Common myeloid progenitor, CD34-positive (primary cell): ENCODE results near the gene ORMDL3.

Source experiments
- CTCF ChIA-PET: fragments of 350-600 bp; sonication (Branson Sonifier 250); formaldehyde crosslinking; loops from one replicate; lab custom pipeline; 2021; ENCODE audit warnings: antibody characterized with exemption; lab: Charles Lee
- POLR2A ChIA-PET: fragments of 350-600 bp; sonication (Branson Sonifier 250); formaldehyde crosslinking; loops from one replicate; lab custom pipeline; 2021; ENCODE audit warnings: antibody characterized with exemption; lab: Charles Lee
- DNase-seq, 3 donors: peaks; one replicate each; pipeline versions ENCODE4 v3.0.0 to v3.0.0-alpha.2; 2013
- H3K27ac ChIP-seq, 2 experiments: 1 replicate in 1 of 2; 2 replicates in 1 of 2; pipeline ENCODE4 v1.7.0; 2013; ENCODE audit warnings: inconsistent platforms in 2 of 2, low read length in 2 of 2, mild to moderate bottlenecking in 2 of 2, low read depth in 1 of 2, moderate library complexity in 1 of 2; ENCODE audit not compliant: severe bottlenecking in 2 of 2, insufficient read depth in 1 of 2, poor library complexity in 1 of 2
- H3K27me3 ChIP-seq, 5 experiments: replicated peaks in 2 of 5; 1 replicate in 3 of 5; 2 replicates in 2 of 5; pipeline versions ENCODE4 v1.6.1 to v1.7.0; 2013; ENCODE audit warnings: low read length in 4 of 5, mild to moderate bottlenecking in 2 of 5, moderate library complexity in 2 of 5, inconsistent platforms in 1 of 5; ENCODE audit not compliant: insufficient read depth in 5 of 5, control insufficient read depth in 4 of 5
- H3K36me3 ChIP-seq, 4 experiments: 1 replicate in 2 of 4; 2 replicates in 2 of 4; pipeline versions ENCODE4 v1.6.1 to v1.7.0; 2013; ENCODE audit warnings: low read length in 3 of 4, control low read depth in 1 of 4, mild to moderate bottlenecking in 1 of 4; ENCODE audit not compliant: control insufficient read depth in 4 of 4, insufficient read depth in 4 of 4
- H3K4me1 ChIP-seq, 4 experiments: 1 replicate in 3 of 4; 2 replicates in 1 of 4; pipeline versions ENCODE4 v1.6.1 to v1.7.1; 2013; ENCODE audit warnings: low read length in 3 of 4, mild to moderate bottlenecking in 3 of 4, control low read depth in 1 of 4, inconsistent platforms in 1 of 4, moderate library complexity in 1 of 4; ENCODE audit not compliant: control insufficient read depth in 4 of 4, insufficient read depth in 4 of 4; ENCODE audit errors: control extremely low read depth in 1 of 4
- H3K4me3 ChIP-seq, 7 experiments: 1 replicate in 4 of 7; 2 replicates in 3 of 7; pipeline versions ENCODE4 v1.5.1 to v1.7.0; 2013; ENCODE audit warnings: mild to moderate bottlenecking in 7 of 7, low read length in 6 of 7, moderate library complexity in 6 of 7, inconsistent platforms in 2 of 7, low read depth in 2 of 7, control low read depth in 1 of 7; ENCODE audit not compliant: insufficient read depth in 4 of 7, control insufficient read depth in 1 of 7; ENCODE audit errors: extremely low read depth in 1 of 7
- H3K9me3 ChIP-seq, 5 experiments: 1 replicate in 4 of 5; 2 replicates in 1 of 5; pipeline versions ENCODE4 v1.6.1 to v1.7.1; 2013; ENCODE audit warnings: low read length in 4 of 5, mild to moderate bottlenecking in 2 of 5, inconsistent platforms in 1 of 5, low read depth in 1 of 5, moderate library complexity in 1 of 5; ENCODE audit not compliant: control insufficient read depth in 4 of 5, insufficient read depth in 2 of 5; ENCODE audit errors: control extremely low read depth in 1 of 5
- WGBS: methylation state at CpG from one replicate; pipeline ENCODE4 v1.1.5; 2013; ENCODE audit not compliant: insufficient coverage; 5-methylcytosine and 5-hydroxymethylcytosine counted together

ORMDL3 gene

GRCh38 chr17:39962642-39963220 lies 35.3 kb upstream of the ORMDL3 start, which contains the start of gene GSDMA:
Gene GSDMA, plus strand, starts transcription at chr17:39963004. Its CDS starts 2,684 bp downstream, at chr17:39965688.
- POLR2A ChIA-PET: no interaction called here
- peaks cover 0 to 14% (median 3%) of the 10 kb centered on the region in 4 experiments for H3K4me1 ChIP-seq
- H3K36me3 ChIP-seq: no peaks in the 10 kb centered on the region
- DNase-seq: no peak
- WGBS: 92% methylated on average over 2 of the region's 6 CpGs
- no peaks in the 10 kb centered on the region for H3K27me3 ChIP-seq
- no peak within 1 kb of the TSS for H3K27ac ChIP-seq
- H3K9me3 ChIP-seq: no peaks in the 10 kb centered on the region
- H3K4me3 ChIP-seq: no peak within 1 kb of the TSS
- CTCF ChIA-PET: interaction anchor here (1.0 to 14.2 kb wide), 3 partner anchors 8 to 23 kb away, joined by 3 to 197 read pairs (median 4); partner anchors contain the start of gene PSMD3

GRCh38 chr17:39960524-39961041 lies 33.2 kb upstream of the ORMDL3 start:
- no peaks in the 10 kb centered on the region for H3K9me3 ChIP-seq
- no peaks in the 10 kb centered on the region for H3K27me3 ChIP-seq
- CTCF ChIA-PET: interaction anchor here (0.6 to 14.2 kb wide), 3 partner anchors 9 to 164 kb away, joined by 3 to 197 read pairs (median 3); partner anchors contain the start of gene PSMD3
- H3K4me3 ChIP-seq: no peak overlapping the region
- DNase-seq: no peak
- H3K36me3 ChIP-seq: no peaks in the 10 kb centered on the region
- H3K27ac ChIP-seq: no peak overlapping the region
- 93% methylated on average over 6 of the region's 8 CpGs for WGBS
- POLR2A ChIA-PET: interaction anchor here (0.5 kb wide), 1 partner anchor 15 kb away, joined by 7 read pairs; no protein-coding TSS in a partner anchor
- peaks cover 0 to 6% (median 3%) of the 10 kb centered on the region in 4 experiments for H3K4me1 ChIP-seq

DNA sequence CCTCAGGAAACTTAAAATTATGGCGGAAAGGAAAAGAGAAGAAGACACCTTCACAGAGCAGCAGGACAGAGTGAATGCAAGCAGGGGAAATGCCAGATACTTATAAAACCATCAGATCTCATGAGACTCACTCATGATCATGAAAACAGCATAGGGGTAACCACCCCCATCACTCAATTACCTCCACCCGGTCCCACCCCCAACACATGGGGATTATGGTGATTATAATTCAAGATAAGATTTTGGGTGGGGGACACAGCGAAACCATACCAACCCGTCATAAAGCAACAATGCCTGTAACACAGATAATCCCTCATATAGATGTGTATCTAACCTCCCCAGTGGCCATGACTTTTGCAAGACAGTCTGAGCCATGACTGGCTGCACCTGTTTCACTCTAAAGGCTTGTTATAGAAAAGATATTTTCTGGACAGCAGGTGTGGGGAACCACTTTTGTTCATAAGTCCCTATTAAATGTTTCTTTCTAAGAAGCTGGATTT lies 28.4 kb upstream of the ORMDL3 start:
- WGBS: no CpG with 5 or more reads among the region's 4 CpGs
- ChIA-PET CTCF (interaction anchor here (2.5 to 14.2 kb wide), 2 partner anchors 16 to 22 kb away, joined by 8 to 197 read pairs; partner anchors contain the start of gene PSMD3), POLR2A (no interaction called here)
- peaks cover 0 to 17% (median 11%) of the 10 kb centered on the region in 4 experiments for H3K4me1 ChIP-seq
- H3K27me3 ChIP-seq: no peaks in the 10 kb centered on the region
- H3K4me3 ChIP-seq: no peak overlapping the region
- H3K36me3 ChIP-seq: no peaks in the 10 kb centered on the region
- no peaks in the 10 kb centered on the region for H3K9me3 ChIP-seq
- no peak overlapping the region for H3K27ac ChIP-seq
- no peak for DNase-seq

DNA sequence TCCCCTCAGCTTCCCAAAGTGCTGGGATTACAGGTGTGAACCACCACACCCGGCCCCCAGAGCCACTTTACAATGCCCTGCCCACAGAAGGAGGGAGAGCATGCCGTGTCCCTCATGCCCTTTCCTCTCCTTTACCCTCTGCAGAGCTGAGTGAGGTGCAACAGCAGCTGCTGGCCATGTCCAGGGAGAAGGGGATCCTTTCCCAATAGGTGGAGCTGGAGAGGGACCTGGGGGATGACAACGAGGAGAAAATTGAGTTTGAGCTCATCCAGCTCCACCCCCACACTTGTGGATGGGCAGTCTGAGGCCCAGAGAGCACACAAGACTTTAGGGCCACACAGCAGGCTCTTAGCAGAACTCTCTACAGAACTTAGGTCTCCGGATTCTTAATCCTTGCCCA lies 27.5 kb upstream of the ORMDL3 start:
- H3K27ac ChIP-seq: no peak overlapping the region
- no peak overlapping the region for H3K4me3 ChIP-seq
- H3K36me3 ChIP-seq: no peaks in the 10 kb centered on the region
- no peaks in the 10 kb centered on the region for H3K9me3 ChIP-seq
- ChIA-PET POLR2A (no interaction called here), CTCF (interaction anchor here (0.9 to 14.2 kb wide), 4 partner anchors 11 to 82 kb away, joined by 4 to 197 read pairs (median 7); partner anchors contain the start of gene PSMD3)
- peaks cover 0 to 17% (median 15%) of the 10 kb centered on the region in 4 experiments for H3K4me1 ChIP-seq
- no peaks in the 10 kb centered on the region for H3K27me3 ChIP-seq
- DNase-seq: no peak
- 86% methylated on average over 2 of the region's 4 CpGs for WGBS

DNA sequence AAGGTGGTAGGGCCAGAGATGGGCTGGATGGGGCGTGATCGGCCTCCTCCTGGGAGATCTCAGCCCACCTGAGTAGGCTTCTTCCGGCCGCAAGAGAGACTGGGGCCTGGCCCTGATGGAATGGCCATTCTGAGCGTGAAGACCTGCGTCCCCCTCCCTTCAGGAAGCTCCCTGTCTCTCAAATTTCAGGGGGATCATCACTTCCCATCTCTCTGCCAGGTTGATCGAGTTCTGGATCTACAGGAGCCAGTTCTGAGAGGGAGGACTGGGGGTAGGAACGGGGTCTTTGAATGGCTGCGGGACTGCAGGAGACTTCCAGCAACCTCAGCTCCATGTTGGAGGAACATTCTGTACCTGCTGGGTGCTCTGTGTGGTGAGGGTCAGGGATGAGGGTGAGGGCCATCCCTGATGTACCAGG lies 26.1 kb upstream of the ORMDL3 start:
- 41% methylated on average over 5 of the region's 9 CpGs for WGBS
- ChIA-PET POLR2A (interaction anchor here (0.9 to 1.5 kb wide), 2 partner anchors 27 to 28 kb away, joined by 3 to 4 read pairs; partner anchors contain the start of gene PSMD3), CTCF (interaction anchor here (0.6 to 14.2 kb wide), 4 partner anchors 13 to 80 kb away, joined by 4 to 197 read pairs (median 6); partner anchors contain the start of gene PSMD3)
- H3K27ac ChIP-seq: peak overlapping the region in 1 of 2 experiments; percentile 58
- no peak for DNase-seq
- H3K27me3 ChIP-seq: no peaks in the 10 kb centered on the region
- H3K4me1 ChIP-seq: peaks cover 0 to 20% (median 14%) of the 10 kb centered on the region in 4 experiments
- no peaks in the 10 kb centered on the region for H3K36me3 ChIP-seq
- H3K9me3 ChIP-seq: no peaks in the 10 kb centered on the region
- H3K4me3 ChIP-seq: peak overlapping the region in 6 of 7 experiments; percentile 37 to 78 (median 60)

DNA sequence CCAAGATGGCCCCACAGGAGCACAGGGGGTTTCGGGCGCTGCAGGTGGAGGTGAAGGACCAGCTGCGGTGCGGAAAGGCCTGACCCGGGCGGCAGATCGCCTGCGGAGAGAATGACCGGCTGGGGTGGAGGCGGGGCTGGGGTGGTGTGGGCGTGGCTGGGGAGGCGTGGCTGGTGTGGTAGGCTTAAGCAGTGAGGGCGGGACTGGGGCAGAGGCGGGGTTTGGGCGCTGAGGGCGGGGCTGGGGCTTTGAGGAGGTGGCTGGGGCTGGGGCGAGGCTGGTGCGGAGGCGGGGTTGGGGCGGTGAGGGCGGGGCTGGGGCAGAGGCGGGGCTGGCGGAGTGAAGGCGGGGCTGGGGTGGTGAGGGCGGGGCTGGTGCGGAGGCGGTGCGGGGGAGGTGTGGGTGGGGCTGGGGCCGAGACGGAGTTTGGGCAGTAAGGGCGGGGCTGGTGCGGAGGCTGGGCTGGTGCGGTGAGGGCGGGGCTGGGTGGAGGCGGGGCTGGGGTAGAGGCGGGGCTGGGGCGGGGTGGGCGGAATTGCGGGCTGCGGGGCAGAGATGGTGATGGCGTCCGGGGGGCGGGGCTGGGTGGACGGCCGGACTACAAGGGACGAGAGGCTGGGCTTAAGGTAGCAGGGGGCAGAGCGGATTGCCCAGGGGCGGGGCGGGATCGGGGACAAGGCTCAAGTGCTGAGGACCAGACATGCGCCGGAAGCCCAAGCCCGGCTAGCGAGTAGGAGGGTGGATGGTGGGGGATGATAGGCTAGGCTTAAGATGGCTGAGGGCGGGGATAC lies 25.5 kb upstream of the ORMDL3 start:
- Histone ChIP-seq H3K4me3 (peak overlapping the region; percentile 37 to 81 (median 57)), H3K27ac (peak overlapping the region in 1 of 2 experiments; percentile 58), H3K27me3 (no peaks in the 10 kb centered on the region), H3K4me1 (peaks cover 0 to 20% (median 14%) of the 10 kb centered on the region in 4 experiments), H3K9me3 (no peaks in the 10 kb centered on the region), H3K36me3 (no peaks in the 10 kb centered on the region)
- WGBS: under 1% methylated on average over 18 of the region's 55 CpGs
- peak; percentile 92 to 96 (median 96) for DNase-seq
- ChIA-PET CTCF (interaction anchor here (0.6 to 14.2 kb wide), 5 partner anchors 13 to 80 kb away, joined by 3 to 197 read pairs (median 4); partner anchors contain the start of gene PSMD3), POLR2A (interaction anchor here (0.9 to 1.5 kb wide), 2 partner anchors 28 to 29 kb away, joined by 3 to 4 read pairs; partner anchors contain the start of gene PSMD3)
